HG02623 (cell line): Measurements from ENCODE around the gene FSD1.
"Not testable (repeated sequence)": the region's sequence is repeated elsewhere in the genome, so short reads cannot be mapped to it uniquely, and the experiment has no call there.

Experiments
- ATAC-seq: cut with Tn5 transposase; IDR thresholded peaks from one replicate; pipeline ENCODE4 v1.9.1; 2021; ENCODE audit warnings: moderate library complexity; ENCODE audit not compliant: unreplicated experiment

Gene FSD1

DNA sequence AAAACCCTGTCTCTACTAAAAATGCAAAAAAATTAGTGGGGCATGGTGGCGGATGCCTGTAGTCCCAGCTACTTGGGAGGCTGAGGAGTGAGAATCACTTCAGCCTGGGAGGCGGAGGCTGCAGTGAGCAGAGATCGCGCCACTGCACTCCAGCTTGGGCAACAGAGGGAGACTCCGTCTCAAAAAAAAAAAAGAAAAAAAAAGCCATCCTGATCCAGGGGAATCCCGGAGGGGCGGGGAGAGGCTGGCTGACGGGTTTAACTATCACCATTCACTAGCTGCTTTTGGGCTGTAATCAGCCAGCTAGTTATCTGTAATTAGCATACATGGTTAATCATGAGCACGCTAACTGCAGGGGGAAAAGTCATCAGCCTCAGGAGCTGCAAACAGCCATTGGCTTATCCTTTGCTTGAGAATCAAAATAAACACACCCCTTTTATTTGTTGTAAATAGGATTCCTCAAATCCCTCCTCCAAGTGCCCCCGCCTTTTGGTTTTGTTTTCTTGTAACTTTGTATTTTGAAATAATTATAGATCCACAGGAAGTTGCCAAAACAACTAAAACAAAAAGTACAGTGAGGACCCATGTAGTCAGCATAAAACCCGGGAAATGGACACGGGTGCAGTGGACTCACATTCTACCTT is 9.6 kb downstream of the FSD1 start:
- no peak for ATAC-seq

DNA sequence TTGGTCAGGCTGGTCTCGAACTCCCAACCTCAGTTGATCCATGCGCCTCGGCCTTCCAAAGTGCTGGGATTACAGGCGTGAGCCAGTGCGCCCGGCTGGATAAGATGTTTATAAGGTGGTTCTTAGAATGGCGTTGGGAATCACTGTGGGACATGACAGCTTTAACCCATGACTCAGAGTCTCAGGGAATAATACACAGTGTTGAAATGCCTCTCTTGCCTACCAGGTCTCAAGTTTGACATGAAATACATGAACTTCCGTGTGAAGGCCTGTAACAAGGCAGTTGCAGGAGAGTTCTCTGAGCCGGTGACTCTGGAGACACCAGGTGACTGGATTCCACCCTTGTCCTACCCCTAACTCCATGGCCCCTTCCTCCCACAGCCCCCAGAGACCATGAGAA is 12.6 kb downstream of the FSD1 start:
- ATAC-seq, result no peak

DNA sequence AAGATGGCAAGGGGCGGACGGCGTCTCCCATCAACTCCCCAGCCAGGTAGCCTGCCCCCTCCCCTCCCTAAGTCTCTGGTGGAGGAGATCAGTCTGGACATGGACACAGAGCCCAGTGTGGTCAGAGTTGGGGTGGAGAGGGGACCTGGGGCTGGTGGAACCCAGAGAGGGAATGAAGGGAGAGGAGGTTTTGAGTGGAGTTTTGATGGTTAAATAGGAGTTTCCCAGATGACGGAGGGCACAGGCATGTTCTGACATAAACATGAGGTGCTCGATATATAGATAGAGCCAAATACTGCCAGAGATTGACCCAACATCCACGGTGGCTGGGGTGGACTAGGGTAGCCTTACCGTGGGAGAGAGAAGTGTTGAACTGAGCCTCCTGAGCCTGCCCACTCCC is 14.1 kb downstream of the FSD1 start:
- no peak for ATAC-seq

DNA sequence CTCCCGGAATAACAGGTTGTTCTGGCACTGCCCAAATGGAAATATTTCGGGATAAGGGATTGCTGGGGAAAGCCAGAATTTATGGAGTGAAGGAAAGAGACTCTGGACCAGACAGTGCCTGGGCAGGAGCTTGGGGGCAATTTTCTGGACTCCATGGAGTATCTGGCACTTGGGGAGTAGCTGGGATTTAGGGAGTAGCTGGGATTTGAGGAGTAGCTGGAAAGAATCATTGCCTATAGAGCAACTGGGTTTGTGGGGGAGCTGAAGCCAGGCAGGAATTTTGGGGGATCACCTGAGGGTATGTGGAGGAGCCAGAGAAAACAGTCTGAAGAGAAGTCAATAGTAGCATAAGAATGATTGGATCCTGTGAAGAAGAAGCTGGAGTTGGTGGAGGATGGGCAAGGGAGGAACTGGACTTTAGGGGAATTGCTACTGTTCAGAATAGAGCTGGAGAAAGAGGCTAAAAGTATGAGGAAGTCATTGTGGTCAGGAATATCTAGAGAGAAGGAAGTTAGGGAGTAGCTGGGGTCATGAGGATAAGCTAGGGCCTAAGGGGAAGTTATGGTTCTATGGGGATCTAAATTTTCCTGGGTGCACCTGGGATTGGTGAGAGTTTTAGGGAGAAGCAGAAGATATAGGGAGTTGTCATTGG is 14.8 kb downstream of the FSD1 start:
- ATAC-seq, result no peak

DNA sequence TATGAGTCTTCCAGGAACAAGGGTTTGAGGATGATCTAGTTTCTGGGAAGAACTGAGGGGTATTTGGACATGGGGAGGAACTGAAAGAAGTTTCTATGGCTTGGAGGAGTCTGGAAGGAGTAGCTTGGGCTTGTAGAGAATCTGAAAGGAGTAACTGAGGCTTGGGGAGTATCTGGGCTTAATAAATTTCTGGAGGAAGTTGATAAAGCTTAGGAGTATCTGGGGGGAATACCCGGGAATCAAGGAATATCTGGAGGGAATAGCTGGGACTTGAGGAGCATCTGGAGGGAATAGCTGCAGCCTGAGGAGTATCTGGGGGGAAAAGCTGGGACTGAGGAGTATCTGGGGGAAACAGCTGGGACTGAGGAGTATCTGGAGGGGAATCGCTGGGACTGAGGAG is 16.0 kb downstream of the FSD1 start:
- ATAC-seq, result no peak

DNA sequence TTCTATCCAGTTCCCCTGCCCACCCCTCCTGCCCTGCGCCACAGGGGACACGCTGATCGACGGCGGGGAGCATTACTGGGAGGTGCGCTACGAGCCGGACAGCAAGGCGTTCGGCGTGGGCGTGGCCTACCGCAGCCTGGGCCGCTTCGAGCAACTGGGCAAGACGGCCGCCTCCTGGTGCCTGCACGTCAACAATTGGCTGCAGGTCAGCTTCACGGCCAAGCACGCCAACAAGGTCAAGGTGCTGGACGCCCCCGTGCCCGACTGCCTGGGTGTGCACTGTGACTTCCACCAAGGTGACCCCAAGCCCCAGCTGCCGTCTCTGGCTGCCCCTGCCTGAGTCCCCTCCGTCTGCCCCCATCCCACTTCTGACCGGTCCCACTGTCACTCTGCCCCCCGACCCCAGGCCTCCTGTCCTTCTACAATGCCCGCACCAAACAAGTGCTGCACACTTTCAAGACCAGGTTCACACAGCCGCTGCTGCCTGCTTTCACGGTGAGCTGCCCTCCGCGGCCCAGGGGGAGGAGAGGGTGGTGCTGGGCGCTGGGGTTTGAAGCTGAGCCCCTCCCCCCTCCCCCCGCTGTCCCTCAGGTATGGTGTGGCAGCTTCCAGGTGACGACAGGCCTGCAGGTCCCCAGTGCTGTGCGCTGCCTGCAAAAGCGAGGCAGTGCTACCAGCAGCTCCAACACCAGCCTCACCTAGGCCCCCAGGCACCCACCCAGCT is 18.7 kb downstream of the FSD1 start:
- ATAC-seq, result no peak

DNA sequence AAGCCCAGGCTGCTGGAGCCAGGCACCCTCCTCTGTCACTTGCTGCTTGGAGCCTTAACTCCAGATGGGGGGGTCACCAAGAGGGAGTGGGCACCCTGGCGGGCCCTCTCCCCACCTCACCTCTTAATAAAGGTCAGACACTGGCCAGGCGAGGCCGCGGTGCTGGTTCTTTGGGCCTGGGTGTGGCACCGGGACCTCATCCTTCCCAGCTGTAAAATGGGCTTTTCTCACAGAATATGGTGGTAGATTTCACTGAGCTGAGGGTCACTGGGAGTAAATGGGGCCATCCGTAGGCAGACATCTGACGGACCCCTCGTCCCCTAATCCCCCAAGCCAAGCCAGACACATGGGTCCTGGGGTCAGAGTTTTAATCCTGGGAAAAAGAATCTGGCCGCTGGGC is 19.3 kb downstream of the FSD1 start:
- no peak for ATAC-seq

DNA sequence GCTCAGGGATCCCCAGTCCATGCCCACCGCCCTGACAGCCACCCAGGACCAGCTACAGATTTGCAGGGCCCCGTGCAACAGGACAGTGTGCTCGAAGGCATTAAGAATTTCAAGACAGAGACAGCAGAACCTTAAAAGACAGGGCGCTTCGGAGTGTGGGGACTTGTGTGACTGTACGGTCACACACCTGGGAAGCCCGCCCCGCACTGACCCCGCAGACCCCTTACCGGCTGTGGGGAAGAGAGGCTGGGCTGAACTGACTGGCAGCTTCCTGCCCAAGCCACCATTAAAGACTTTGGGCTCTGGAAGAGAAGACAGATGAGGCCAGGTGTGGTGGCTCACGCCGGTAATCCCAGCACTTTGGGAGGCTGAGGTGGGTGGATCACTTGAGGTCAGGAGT is 19.8 kb downstream of the FSD1 start:
- ATAC-seq, result no peak

DNA sequence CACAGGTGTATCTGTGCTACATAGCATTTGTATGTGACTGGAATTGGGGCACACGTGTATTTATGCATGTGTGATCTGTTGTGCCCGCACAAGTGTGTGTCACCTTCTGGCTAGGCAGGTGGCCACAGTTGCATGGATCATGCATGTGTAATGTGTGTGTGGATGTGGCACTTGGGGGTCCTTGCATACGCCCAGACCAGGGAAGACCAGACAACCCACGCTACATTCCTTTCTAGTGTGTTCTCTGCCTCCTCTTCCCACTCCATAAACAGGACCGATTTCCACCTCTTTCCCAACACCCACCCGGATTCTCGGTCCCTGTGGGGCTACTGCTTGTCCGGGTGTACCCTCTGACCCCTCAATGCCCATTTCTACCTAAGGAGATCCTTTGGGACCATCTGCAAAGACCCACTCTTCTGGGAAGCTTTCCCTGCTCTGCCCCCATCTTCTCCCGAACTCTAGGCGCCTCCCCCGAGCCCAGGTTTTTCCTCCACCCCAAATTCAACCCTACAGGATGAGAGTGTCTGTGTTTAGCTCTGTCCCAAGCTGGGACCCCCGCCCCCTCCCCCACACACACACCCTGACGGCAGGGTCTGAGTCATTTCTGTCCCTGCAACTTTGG is 21.9 kb downstream of the FSD1 start:
- no peak for ATAC-seq

DNA sequence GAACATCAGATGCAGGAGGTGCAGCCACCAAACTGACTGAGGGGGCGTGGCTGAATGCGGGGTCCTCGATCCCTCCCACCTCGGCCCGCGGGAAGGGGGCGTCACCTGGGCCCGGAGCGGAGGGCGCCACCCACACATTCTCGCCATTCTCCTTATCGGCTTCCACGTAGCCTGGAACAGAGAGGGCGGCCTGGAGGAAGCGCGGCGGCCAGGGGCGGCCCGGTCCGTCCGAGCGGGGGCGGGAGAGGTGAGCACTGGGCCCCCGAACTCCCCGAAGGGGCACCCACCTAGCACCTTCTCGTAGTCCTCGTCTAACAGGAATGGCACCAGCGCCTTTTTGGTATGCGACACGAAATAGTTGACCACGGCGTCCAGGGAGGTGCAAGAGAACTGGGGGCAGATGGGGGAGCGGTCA is 22.4 kb downstream of the FSD1 start:
- no peak for ATAC-seq

DNA sequence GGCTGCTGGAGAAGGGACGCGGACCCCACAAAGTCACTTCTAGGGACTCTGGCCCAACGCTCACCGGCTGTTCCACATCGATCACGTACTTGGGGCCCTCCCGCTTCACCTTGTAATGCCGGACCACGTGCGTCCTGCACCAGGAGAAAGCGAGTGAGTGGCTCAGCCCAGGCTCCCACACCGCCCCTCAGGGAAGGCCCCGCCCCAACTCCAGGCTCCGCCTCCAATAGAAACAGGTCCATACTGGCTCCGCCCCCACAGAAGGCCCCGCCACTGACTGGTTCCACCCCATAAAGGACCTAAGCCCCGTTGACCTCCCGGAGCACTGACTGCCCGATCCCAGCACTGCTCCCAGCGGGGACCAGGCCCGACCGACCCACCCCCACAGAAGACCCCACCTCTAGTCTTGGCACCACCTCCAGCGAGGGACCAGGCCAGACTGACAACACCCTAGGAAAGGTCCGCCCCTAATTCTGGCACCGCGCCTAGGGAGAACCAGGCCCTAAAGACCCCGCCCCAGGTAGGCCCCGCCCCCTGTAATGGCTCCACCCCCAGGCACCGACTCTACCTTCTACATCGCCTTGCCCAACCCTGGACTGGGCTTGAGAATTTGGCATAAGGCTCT is 23.0 kb downstream of the FSD1 start:
- no peak for ATAC-seq

DNA sequence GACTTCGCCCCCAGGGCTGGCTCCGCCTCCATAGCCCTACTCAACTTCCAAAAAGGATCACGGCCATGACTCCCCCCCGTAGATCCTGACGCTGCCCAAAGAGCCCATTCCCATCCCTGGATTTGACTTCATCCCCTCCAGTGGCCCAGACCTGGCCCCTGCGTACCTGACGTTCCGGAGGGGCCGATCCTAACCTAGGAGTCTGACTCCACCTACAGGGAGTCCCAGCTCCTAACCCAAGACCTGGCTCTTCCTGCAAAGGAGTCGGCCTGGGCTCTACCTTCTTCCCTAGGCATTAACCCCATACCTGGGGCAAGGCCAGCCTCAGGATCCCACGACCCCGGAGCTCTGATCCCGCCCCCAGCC is 23.5 kb downstream of the FSD1 start:
- peak; percentile 15 for ATAC-seq

DNA sequence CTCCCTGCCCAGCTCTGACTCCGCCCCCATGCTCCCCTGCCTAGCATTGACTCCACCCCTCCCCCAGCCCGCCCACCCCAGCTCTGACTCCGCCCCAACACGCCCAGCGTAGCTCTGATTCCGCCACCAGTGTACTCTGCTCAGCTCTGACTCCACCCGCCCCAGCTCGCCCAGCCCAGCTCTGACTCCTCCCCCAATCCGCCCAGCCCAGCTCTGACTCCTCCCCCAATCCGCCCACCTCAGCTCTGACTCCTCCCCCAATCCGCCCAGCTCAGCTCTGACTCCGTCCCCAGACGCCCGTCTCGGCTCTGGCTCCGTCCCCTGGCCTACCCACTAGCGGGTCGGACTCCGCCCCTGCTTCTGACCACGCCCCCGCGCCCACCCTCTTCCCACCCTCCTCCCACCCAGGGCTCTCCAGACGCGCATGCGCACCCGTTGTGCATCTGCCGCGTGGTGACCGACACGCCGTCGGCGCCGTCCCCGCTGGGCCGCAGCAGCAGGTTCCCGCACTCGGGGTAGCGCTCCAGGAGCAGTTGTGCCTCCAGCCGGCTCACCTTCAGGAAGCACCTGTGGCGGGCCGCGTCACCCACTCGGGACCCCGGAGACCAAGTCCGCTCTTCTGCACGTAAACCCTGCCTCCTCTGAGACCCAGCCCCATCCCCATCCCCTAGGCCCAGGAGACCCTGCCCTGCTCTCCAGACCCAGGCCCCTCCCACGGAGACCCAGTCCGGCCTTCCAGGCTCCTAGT is 24.0 kb downstream of the FSD1 start:
- peak; percentile 73 for ATAC-seq

DNA sequence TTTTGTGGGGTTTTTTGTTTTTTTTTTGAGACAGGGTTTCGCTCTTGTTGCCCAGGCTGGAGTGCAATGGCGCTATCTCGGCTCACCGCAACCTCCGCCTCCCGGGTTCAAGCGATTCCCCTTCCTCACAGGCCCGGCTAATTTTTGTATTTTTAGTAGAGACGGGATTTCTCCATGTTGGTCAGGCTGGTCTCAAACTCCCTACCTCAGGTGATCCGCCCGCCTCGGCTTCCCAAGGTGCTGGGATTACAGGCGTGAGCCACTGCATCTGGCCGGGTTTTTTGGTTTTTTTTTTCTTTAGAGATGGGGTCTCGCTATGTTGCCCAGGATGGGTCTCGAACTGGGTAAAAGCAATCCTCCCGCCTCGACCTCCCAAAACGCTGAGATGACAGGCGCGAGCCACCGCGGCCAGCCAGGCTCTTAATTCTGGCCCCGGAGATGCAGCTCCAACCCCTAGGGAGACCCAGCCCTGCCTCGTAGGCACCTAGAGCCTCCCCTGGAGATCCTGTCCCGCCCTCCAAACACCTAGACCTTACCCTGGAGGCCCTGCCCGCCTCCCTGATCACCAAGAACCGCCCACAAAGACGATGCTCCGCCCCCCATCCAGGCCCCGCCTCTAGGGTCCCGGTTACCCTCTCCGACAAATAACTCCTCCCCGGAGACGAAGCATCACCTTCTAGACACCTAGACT is 24.7 kb downstream of the FSD1 start:
- not testable (repeated sequence) for ATAC-seq

DNA sequence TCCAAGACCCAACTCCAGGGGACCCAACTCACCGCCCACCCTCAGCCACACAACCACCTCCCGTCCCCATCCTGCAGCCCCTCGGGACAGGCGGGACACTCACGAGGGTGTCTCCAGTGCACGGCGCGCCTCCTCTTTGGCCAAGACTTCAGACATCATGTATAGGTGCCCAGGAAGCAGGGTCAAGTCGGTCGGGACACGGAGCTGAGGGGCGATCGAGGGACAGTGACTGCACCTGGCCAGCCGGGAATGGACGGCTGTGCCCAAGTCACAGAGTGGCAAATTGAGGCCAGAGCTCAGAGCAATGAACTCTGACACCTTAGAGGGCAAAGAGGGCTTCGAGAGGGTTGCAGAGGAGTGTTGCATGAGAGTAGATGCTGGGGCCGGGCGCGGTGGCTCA is 25.5 kb downstream of the FSD1 start:
- ATAC-seq, result no peak

DNA sequence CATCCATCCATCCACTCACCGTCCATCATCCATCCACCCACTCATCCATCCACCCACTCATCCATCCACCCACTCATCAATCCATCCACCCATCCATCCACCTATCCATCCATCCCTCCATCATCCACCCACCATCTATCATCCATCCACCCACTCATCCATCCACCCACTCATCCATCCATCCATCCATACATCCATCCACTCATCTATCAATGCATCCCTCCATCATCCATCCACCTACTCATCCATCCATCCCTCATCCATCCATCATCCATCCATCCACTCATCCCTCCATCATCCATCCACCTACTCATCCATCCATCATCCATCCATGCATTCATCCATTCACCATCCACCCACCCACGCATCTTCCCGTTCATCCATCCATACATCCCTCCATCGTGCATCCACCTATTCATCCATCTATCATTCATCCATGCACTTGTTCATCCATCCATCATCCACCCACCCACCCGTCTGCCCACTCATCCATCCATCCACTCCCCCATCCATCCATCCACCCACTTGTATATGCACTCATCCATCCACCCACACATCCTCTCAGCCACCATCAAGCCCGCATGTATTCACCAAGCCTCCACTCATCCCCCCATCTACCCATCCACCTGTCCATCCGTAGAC is 30.7 kb downstream of the FSD1 start:
- no peak for ATAC-seq

DNA sequence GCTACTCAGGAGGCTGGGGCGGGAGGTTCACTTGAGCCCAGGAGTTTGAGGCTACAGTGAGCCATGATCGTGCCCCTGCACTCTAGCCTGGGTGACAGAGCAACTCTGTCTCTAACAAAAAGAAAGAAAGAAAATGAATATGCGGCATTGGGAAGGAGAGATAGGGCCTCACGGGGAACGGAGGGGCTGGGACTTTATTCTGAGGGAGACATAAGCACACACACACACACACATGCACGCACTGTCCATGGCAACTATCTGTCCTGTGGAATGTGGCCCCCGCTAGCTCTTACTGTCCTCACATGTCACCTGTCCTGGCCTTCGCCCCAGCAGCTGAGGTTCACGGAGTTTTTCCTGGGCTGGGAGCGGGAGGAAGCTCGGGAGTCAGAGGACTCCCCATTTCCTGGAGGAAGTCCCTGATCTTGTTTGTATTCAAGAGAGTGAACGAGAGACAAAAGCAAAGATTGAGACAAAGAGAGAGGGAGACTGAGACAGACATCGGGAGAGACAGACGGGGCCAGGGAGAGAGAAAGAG is 33.6 kb downstream of the FSD1 start:
- ATAC-seq, result no peak

DNA sequence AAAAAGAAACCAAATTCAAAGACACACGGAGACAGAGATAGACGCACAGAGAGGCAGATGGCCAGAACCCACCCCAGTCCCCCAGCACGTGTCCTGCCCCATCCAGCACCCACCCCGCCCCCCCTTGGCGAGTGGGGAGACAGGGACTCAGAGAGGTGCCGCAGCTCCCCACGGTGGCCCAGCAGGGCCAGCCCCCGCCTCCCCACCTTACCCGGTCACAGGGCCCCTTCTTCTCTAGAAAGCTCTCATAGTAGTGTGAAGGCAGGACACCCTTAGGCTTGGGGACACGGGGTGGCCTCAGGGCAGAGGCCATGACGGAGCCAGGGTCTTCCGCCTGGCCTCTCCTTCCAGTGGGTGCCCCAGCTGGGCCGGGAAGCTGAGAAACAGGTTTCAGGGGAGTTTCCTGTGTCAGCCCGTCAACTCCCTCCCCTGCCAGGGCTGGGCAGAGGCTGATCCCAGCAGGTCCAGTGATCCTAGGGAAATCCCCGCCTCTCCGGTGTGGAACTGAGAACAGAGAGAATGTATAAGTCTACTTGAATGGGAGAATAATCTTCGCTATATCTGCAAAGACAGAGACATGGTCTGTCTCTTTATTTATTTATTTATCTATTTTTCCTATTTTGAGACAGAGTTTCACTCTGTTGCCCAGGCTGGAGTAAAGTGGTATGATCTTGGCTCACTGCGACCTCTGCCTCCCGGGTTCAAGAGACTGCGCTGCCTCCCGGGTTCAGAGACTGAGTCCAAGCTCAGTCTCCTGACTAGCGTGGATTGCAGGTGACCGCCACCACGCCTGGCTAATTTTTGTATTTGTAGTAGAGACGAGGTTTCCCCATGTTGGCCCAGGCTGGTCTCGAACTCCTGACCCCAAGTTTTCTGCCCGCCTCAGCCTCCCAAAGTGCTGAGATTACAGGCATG is 34.3 kb downstream of the FSD1 start, which contains the start of gene STAP2:
Gene STAP2, minus strand, starts transcription at position 387 of the 915 bp plus-strand sequence. Its CDS starts 74 bp downstream, at position 313.
- no peak for ATAC-seq
